ENCODE measurements around the gene EVC2.

DNA sequence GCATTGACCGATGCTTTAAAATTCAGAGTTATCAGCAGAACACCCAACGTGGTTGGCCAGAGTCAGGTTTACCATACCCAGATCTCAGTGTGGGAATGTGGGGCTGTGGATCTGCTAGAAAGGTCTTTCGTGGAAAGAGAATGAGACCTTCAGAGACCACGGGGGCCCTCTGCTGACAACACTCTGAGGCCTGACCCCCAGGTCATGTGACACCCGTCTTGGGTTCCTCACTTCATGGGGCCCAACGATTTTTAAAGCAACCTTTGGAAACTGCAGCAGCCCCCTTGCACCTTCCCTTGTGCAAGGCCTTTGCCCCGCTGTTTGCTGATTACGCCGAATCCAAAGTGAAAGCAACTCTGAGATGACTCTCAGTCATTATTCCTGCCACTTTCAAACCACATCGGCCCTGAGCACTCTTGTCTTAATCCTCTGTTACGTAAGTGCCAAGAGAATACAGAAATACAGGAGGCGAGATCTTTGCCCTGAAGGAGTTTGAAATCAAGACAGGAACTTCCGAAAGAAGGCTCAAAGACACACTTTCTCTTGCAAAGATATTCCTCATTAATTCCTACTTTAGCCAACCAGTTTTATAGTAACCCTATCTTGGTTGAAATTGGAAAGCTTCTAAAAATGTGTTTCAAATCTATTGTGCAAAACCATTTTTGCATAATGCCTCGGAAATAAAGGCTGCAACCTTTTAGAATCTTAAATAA lies 88.3 kb downstream of the EVC2 start:
- TF ChIP-seq CTCF (IDR thresholded peaks at IDR 0.05; ENCODE audit: low read length) (no peak), EZH2 (optimal IDR thresholded peaks at IDR 0.05; ENCODE audit: low read depth, low read length) (no peak)

Measured in MM.1S (cell line).